Stimulated activated CD4-positive, alpha-beta T cell treated with anti-CD3 and anti-CD28 coated beads, Interleukin-15, amount 100 ng/mL, for 24 hours (primary cell): ENCODE results near the gene TBC1D26.
"Not testable (repeated sequence)": the region's sequence is repeated elsewhere in the genome, so short reads cannot be mapped to it uniquely, and the experiment has no call there.

Source experiments
- DNase-seq: peaks from one replicate; pipeline ENCODE4 v3.0.0-alpha.2; 2020

The TBC1D26 gene

GRCh38 chr17:15731900-15732299 is at the start of gene TBC1D26:
Gene TBC1D26, plus strand, starts transcription at chr17:15732283. Its CDS starts 3,066 bp downstream, at chr17:15735349.
- not testable (repeated sequence) for DNase-seq

- not testable (repeated sequence) for DNase-seq
Observed at GRCh38 chr17:15683135-15683534, 48.9 kb upstream of the TBC1D26 start.

- DNase-seq = peak; percentile 86
Observed at GRCh38 chr17:15683824-15684478, 48.1 kb upstream of the TBC1D26 start, which contains the start of gene TRIM16. Gene TRIM16, minus strand, starts transcription at chr17:15684311. Its CDS starts 32,702 bp downstream, at chr17:15651609.

DNA sequence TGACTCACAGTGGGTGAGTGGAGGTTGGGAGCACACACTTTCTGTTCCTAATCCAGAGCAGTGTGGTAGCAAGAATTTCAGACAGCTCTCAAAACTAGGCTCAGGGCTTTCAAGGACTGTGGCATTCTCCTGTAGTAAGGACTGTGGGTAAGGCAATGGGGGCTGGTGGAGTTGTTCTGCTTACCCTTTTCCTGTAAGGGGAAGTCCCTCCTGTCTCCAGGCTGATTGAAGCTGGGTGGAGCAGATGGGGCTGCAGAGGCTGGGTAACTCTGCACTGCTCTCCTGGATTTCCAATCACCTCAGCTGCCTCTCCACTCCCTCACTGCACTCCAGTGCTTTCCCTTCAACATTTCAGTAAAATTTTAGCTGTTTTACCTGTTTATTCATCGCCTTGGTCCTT is 44.6 kb upstream of the TBC1D26 start:
- not testable (repeated sequence) for DNase-seq

DNA sequence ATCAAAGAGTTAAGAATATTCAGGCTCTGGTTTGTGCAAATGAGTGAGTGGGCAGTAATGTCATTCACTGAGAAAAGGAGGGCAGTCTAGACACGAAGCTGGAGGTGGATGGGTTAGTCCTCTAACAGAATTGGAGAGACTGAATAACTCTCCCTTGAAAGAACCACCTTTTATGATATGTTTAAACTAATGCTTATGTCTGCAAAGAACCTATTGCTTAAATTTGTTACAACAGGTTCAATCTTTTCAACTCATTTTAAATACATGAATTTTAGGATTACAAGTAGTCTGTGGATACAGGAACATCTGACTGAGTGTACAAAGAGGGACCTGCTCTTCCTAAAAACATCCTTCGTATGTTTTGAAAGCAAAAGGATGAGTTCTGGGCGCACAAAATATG is 33.1 kb upstream of the TBC1D26 start:
- DNase-seq = not testable (repeated sequence)

DNA sequence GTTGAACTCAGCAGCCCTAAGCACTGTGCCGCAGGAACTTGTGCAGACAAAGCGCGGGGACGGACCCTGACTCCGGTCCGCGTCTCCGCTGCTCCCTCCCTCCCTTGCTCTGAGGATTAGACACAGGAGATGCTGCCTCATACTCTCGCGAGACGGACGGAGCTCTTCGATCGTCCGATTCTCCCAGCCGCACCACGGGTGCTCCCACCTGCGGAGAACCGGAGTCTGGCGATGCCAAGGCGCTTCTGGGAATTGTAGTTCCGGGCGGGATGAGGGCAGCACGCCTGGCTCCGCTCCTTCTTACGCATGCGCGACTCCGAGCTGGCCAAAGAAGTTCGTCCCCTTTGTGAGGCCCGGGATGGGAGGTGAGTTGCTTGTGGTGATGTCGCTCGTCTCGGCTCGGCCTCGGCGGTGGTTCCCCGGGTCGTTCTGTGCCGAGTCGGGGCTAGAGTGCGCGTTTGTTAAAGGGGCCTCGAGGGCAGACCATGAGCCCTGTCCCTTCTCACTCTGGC is 32.6 kb upstream of the TBC1D26 start, which contains the start of gene ZNF286A:
Gene ZNF286A, plus strand, starts transcription at position 340 of the 512 bp plus-strand sequence. CDS start 578 bp downstream, outside the sequence.
- DNase-seq = peak; percentile 99

- DNase-seq = not testable (repeated sequence)
Observed at GRCh38 chr17:15699937-15700336, 32.1 kb upstream of the TBC1D26 start.

DNA sequence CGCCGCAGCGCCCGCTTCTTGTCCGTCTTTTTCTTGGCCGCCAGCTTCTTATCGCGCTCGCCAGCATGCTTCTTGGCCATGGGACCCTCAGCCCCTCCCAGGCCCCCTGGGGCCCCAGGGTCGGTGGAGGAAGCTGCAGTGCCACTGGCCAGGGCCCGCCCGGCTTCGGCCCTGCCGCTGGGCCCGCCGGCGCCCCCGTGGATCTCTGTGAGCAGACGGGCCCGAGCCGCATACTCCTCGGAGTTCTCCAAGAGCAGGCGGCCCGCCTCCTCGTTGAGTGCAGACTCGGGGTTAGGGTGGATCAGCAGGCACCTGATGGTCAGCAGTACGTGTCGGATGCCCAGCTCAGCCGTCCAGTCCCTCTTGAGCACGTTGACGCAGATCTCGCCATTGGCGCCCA is 27.8 kb upstream of the TBC1D26 start:
- not testable (repeated sequence) for DNase-seq

GRCh38 chr17:15704813-15705212 is 27.3 kb upstream of the TBC1D26 start:
- DNase-seq = not testable (repeated sequence)

GRCh38 chr17:15708879-15709278 is 23.2 kb upstream of the TBC1D26 start:
- not testable (repeated sequence) for DNase-seq

- not testable (repeated sequence) for DNase-seq
Observed at GRCh38 chr17:15716601-15717563, 15.2 kb upstream of the TBC1D26 start.

DNA sequence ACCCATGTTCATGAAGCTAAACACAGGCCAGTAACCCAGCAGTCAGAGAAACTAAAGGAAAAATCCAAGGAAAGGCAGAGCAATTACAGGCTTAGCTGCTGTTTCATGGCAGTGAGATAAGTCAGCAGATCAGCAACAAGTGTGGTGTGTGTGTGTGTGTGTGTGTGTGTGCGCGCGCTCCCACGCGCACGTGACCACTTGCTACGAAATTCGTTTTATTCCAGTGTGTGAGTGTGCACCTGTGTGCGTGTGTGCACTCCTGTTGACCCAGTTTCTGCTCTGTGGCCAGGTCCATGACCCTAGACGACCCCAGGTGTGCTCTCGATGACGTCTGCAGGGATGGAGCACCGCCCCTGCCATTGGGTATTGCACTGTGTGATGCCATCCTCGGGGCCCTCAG is 1.5 kb upstream of the TBC1D26 start:
- DNase-seq = not testable (repeated sequence)

- DNase-seq = not testable (repeated sequence)
Observed at GRCh38 chr17:15733174-15733789, 1.2 kb downstream of the TBC1D26 start.

- DNase-seq = not testable (repeated sequence)
Observed at GRCh38 chr17:15736578-15736977, 4.5 kb downstream of the TBC1D26 start.

- DNase-seq = no peak
Observed at GRCh38 chr17:15738066-15738465, 6.0 kb downstream of the TBC1D26 start.

DNA sequence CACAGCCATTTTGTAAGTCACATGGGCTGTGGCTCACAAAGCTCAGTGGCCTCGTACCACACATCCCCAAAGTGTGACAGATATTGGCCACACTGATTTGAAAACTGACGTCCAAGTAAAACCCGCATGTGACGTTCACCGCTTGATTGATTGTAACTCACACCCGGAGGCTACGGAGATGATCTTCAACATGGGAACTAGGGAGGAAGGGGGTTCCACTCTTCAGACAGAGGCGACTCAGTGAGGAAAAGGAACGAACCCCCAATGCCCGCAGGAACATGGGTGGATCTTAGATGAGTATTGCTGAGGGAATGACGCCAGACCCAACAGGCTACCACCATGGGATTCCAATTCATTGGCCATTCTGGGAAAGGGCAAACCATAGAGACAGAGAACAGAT is 7.2 kb downstream of the TBC1D26 start:
- DNase-seq = not testable (repeated sequence)

DNA sequence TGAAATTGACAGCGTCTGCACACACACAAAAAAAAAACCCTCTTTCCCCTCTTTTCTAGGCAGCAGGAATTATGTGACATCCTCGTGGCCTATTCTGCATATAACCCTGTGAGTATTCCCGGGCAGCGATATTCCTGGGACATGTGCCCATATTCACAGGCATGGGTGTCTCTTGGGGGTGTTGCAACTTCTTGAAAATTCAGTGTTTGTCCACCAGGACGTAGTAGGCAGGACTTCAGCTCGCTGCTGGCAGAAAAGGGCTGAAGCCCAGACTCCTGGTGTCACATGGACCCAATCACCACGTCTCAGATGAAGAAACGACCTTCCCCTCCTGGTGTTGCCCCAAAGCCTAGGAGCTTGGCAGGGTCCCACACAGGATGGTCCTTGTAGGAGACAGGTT is 8.0 kb downstream of the TBC1D26 start:
- not testable (repeated sequence) for DNase-seq

DNA sequence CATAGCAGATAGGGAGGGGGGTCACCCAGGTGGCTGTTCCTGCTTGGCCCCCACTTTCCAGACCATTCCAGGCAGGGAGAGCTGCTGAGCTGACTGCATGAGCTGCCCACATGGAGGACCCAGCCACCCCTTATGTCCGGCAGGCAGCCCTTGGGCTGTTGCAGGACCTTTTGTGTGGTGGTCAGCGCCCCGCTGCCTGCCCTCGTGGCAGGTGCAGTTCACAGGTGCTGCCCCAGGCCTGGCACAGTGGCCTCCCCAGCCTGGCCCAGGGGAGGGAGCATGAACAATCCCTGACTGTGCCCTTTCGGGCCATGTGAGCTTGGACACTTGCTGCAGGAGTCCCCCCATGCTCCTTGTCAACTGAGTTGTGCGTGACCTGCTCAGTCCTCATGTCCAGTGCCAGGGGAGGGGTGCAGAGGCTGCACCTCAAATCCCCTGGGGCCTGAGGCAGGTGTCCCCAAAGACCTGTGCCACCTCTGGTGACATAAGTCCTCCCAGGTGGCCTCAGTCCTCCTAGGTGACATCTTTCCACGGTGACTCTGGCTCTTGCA is 8.6 kb downstream of the TBC1D26 start:
- DNase-seq = no peak

GRCh38 chr17:15741624-15742023 is 9.5 kb downstream of the TBC1D26 start:
- DNase-seq = no peak

GRCh38 chr17:15742051-15742795 is 10.1 kb downstream of the TBC1D26 start:
- no peak for DNase-seq

DNA sequence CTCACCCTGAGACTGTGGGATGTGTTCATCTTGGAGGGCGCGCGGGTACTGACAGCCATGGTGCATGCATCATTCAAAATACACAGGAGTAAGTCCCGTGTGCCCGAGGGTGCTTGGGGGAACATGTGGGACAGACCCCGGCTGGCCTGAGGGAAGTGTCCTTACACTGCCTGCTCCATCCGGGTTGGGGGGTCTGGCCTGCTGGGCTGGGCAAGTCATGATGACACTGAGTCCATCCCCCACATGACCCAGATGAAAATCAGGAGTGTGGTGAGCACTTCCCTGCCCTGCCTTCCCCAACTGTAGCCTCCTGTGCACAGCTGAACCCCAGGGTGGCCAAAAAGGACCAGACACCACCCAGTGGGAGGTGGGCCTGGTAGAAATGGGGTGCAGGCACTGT is 10.8 kb downstream of the TBC1D26 start:
- DNase-seq = no peak
